SK-N-SH (cell line): Measurements from ENCODE around the gene NDUFS8. TPM values are rescaled to one million over a fixed set of nuclear protein-coding genes. Genes with fewer than 3 reads are reported as not detected.

Experiments
- CTCF ChIA-PET: fragments of 300-600, 350-600 bp; formaldehyde crosslinking; extraction: SDS; loops from one replicate; lab custom pipeline; 2021; lab: Yijun Ruan, JAX
- POLR2A ChIA-PET: fragments of 350-600 bp; sonication (Branson Sonifier 250); formaldehyde crosslinking; extraction: SDS; loops from one replicate; lab custom pipeline; 2020; ENCODE audit warnings: antibody characterized with exemption, inconsistent platforms; lab: Yijun Ruan, JAX
- DNase-seq: peaks from one replicate; pipeline ENCODE4 v3.0.0; 2012
- H2AFZ ChIP-seq: fragments of 200-600 bp; sonication (generic); 2 replicates; pipeline ENCODE4 v1.8.1; 2016; ENCODE audit warnings: antibody characterized with exemption, mild to moderate bottlenecking, low read depth
- H3F3A ChIP-seq: fragments of 200-600 bp; sonication (generic); replicated peaks from 2 replicates; pipeline ENCODE3; 2016; ENCODE audit warnings: antibody characterized with exemption, mild to moderate bottlenecking; ENCODE audit not compliant: insufficient read depth
- H3K27ac ChIP-seq, 2 experiments: fragments of 200-500 bp in 1 of 2; fragments of 200-600 bp in 1 of 2; sonication (Bioruptor generic) in 1 of 2; sonication (generic), shearing (Covaris generic) in 1 of 2; 2 replicates each; pipeline versions ENCODE4 v1.5.1 to v1.6.1; 2014 to 2016; ENCODE audit warnings: low read depth in 2 of 2, inconsistent platforms in 1 of 2, low read length in 1 of 2, mild to moderate bottlenecking in 1 of 2, mixed read lengths in 1 of 2
- H3K27me3 ChIP-seq: fragments of 200-600 bp; sonication (generic), shearing (Covaris generic); 2 replicates; pipeline ENCODE4 v1.6.1; 2016; ENCODE audit warnings: mixed run types; ENCODE audit not compliant: insufficient read depth
- H3K36me3 ChIP-seq, 2 experiments: fragments of 200-500 bp in 1 of 2; fragments of 200-600 bp in 1 of 2; sonication (Bioruptor generic) in 1 of 2; sonication (generic) in 1 of 2; replicated peaks in 1 of 2; 2 replicates each; pipeline versions ENCODE3 to v1.5.1; 2014 to 2016; ENCODE audit warnings: low read length in 1 of 2, mild to moderate bottlenecking in 1 of 2; ENCODE audit not compliant: insufficient read depth in 2 of 2, control insufficient read depth in 1 of 2
- H3K4me1 ChIP-seq, 2 experiments: fragments of 200-500 bp in 1 of 2; fragments of 200-600 bp in 1 of 2; sonication (Bioruptor generic) in 1 of 2; sonication (generic), shearing (Covaris generic) in 1 of 2; 2 replicates each; pipeline versions ENCODE4 v1.5.1 to v1.6.1; 2014 to 2016; ENCODE audit warnings: low read depth in 1 of 2, low read length in 1 of 2, mixed run types in 1 of 2; ENCODE audit not compliant: insufficient read depth in 2 of 2, control insufficient read depth in 1 of 2
- H3K4me2 ChIP-seq: fragments of 200-600 bp; sonication (generic), shearing (Covaris generic); 2 replicates; pipeline ENCODE4 v1.6.1; 2017; ENCODE audit warnings: mixed run types
- H3K4me3 ChIP-seq, 2 experiments: fragments of 200-500 bp in 1 of 2; fragments of 200-600 bp in 1 of 2; sonication (Bioruptor generic) in 1 of 2; sonication (generic), shearing (Covaris generic) in 1 of 2; 2 replicates each; pipeline versions ENCODE4 v1.5.1 to v1.8.1; 2014 to 2016; ENCODE audit warnings: low read depth in 2 of 2, inconsistent platforms in 1 of 2, low read length in 1 of 2, mild to moderate bottlenecking in 1 of 2, mixed read lengths in 1 of 2, moderate library complexity in 1 of 2
- H3K79me2 ChIP-seq: fragments of 200-600 bp; sonication (generic); 2 replicates; pipeline ENCODE4 v1.8.1; 2017; ENCODE audit warnings: mild to moderate bottlenecking; ENCODE audit not compliant: insufficient read depth
- H3K9ac ChIP-seq: fragments of 200-600 bp; sonication (generic); 2 replicates; pipeline ENCODE4 v1.6.1; 2017; ENCODE audit warnings: mixed run types
- H3K9me2 ChIP-seq: fragments of 200-600 bp; sonication (generic); 2 replicates; pipeline ENCODE4 v1.6.1; 2017; ENCODE audit warnings: mixed run types
- H3K9me3 ChIP-seq: fragments of 200-600 bp; sonication (generic); 2 replicates; pipeline ENCODE4 v1.6.1; 2017; ENCODE audit warnings: mixed run types, mild to moderate bottlenecking, moderate library complexity
- H4K20me1 ChIP-seq: fragments of 200-600 bp; sonication (generic); 2 replicates; pipeline ENCODE4 v1.6.1; 2017; ENCODE audit warnings: mild to moderate bottlenecking, mixed run types; ENCODE audit not compliant: insufficient read depth
- CHD2 ChIP-seq: fragments of 150-350 bp; IDR thresholded peaks from 2 replicates; pipeline ENCODE4 v1.6.1; 2018; ENCODE audit warnings: low read length; ENCODE audit not compliant: partially characterized antibody
- EP300 ChIP-seq, 2 experiments: IDR thresholded peaks; 2 replicates each; pipeline versions ENCODE4 v1.4.0 to v1.6.1; 2012; ENCODE audit warnings: borderline replicate concordance in 1 of 2, low read depth in 1 of 2, low read length in 1 of 2
- FOSL2 ChIP-seq: IDR thresholded peaks from 2 replicates; pipeline ENCODE4 v1.4.0; 2012; ENCODE audit warnings: low read depth, mild to moderate bottlenecking, moderate library complexity, borderline replicate concordance
- MEF2A ChIP-seq: IDR thresholded peaks from 2 replicates; pipeline ENCODE4 v1.4.0; 2012; ENCODE audit warnings: low read depth, borderline replicate concordance
- POLR2AphosphoS5 ChIP-seq: IDR thresholded peaks from 2 replicates; pipeline ENCODE4 v1.6.1; 2012; ENCODE audit warnings: low read depth, low read length
- RAD21 ChIP-seq: IDR thresholded peaks from 2 replicates; pipeline ENCODE4 v1.6.1; 2012; ENCODE audit warnings: mild to moderate bottlenecking, low read length
- RFX5 ChIP-seq: IDR thresholded peaks from 2 replicates; pipeline ENCODE4 v1.6.1; 2012; ENCODE audit warnings: mild to moderate bottlenecking, improper control_type of control experiment, low read length
- SIN3A ChIP-seq: IDR thresholded peaks from 2 replicates; pipeline ENCODE4 v1.6.1; 2012; ENCODE audit warnings: low read depth, mild to moderate bottlenecking, low read length, moderate library complexity, borderline replicate concordance
- SMC3 ChIP-seq: IDR thresholded peaks from 2 replicates; pipeline ENCODE4 v1.6.1; 2012; ENCODE audit warnings: low read depth, low read length, improper control_type of control experiment
- WGBS: methylation state at CpG from one replicate; pipeline ENCODE4 v1.1.6; 2017; ENCODE audit warnings: low lambda C conversion rate; 5-methylcytosine and 5-hydroxymethylcytosine counted together
- polyA plus RNA-seq, 3 experiments: library from polyadenylated mRNA; depleted of rRNA; stranded (reverse); fragments of >200 nt; gene quantifications; 2 replicates each; pipeline ENCODE4 v1.2.3, GENCODE V29; 2012
- TF ChIP-seq, protein P1 (sequence below): IDR thresholded peaks from 2 replicates; pipeline ENCODE4; 2012
- TF ChIP-seq, protein P2 (sequence below): fragments of 200-600 bp; sonication (generic); IDR thresholded peaks from 2 replicates; pipeline ENCODE4 v1.6.1; 2017; ENCODE audit warnings: antibody characterized with exemption, mild to moderate bottlenecking, moderate library complexity

NDUFS8 gene
- polyA plus RNA-seq, 1 of the 3 experiments (the other 2 are of a cell fraction) = 123 TPM

DNA sequence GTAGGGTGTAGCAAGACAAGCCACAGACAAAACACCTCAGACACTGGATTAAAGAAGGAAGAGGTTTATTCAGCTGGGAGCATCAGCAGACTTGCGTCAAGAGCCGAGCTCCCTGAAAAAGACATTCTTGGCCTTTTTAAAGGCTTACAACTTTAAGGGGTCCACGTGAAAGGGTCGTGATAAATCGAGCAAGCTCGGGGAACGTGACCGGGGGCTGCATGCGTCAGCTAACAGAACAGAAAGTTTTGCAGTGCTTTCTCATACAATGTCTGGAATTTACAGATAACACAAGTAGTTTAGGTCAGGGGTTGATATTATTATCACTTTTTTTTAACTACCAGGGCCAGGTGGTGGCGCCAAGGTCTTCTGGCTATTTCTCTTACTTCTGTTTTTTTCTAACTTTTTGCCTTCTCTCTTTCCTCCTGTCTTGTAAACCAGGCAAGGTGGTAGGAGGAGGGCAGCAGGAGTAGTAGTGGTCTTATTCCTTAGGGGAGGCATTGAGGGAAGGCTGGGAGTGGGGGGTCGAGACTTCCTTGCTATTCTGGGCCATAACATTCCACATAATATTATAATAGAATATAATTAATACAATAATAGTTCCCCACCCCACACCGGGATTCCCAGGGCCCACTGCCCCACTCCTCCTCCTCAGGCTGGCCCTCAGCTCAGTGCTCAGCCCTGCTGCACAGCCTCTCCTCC, 20.9 kb upstream of the NDUFS8 start:
- Histone ChIP-seq H4K20me1 (no peaks in the 10 kb centered on the region), H3K36me3 (no peaks in the 10 kb centered on the region), H3K4me1 (peaks cover 31 to 40% of the 10 kb centered on the region in 2 experiments; a peak in 3 of 4 replicates), H3K9me3 (no peaks in the 10 kb centered on the region), H3F3A (peaks cover 18% of the 10 kb centered on the region)
- POLR2A ChIA-PET = interaction anchor here (0.6 kb wide), 1 partner anchor 31 kb away, joined by 3 read pairs; no protein-coding TSS in a partner anchor
- 69% methylated on average over 12 of the region's 12 CpGs for WGBS
- TF ChIP-seq RAD21 = peak; percentile 63
- no peak for TF ChIP-seq POLR2AphosphoS5
- TF ChIP-seq, protein P1, sequence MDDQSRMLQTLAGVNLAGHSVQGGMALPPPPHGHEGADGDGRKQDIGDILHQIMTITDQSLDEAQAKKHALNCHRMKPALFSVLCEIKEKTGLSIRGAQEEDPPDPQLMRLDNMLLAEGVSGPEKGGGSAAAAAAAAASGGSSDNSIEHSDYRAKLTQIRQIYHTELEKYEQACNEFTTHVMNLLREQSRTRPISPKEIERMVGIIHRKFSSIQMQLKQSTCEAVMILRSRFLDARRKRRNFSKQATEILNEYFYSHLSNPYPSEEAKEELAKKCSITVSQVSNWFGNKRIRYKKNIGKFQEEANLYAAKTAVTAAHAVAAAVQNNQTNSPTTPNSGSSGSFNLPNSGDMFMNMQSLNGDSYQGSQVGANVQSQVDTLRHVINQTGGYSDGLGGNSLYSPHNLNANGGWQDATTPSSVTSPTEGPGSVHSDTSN = no peak
- TF ChIP-seq EP300 (IDR thresholded peaks at IDR 0.05; ENCODE audit: borderline replicate concordance in 1 of 2, low read depth in 1 of 2, low read length in 1 of 2) = no peak
- TF ChIP-seq CHD2 = no peak
- no peak for TF ChIP-seq FOSL2
- TF ChIP-seq RFX5 = no peak
- TF ChIP-seq SIN3A = 0 out of 2 replicates have a peak, but pooled peaks have one; percentile 7
- TF ChIP-seq, protein P2, sequence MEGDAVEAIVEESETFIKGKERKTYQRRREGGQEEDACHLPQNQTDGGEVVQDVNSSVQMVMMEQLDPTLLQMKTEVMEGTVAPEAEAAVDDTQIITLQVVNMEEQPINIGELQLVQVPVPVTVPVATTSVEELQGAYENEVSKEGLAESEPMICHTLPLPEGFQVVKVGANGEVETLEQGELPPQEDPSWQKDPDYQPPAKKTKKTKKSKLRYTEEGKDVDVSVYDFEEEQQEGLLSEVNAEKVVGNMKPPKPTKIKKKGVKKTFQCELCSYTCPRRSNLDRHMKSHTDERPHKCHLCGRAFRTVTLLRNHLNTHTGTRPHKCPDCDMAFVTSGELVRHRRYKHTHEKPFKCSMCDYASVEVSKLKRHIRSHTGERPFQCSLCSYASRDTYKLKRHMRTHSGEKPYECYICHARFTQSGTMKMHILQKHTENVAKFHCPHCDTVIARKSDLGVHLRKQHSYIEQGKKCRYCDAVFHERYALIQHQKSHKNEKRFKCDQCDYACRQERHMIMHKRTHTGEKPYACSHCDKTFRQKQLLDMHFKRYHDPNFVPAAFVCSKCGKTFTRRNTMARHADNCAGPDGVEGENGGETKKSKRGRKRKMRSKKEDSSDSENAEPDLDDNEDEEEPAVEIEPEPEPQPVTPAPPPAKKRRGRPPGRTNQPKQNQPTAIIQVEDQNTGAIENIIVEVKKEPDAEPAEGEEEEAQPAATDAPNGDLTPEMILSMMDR = peak; percentile 61
- TF ChIP-seq SMC3 = peak; percentile 27; the same call in 1 of the 2 replicates
- no peak for TF ChIP-seq MEF2A
- TF ChIP-seq, all 33 proteins: peak for 4
- peak overlapping the region; percentile 81; the same call in 1 of the 2 replicates for H3K4me2 ChIP-seq
- H3K79me2 ChIP-seq = peaks cover 18% of the 10 kb centered on the region
- H3K9me2 ChIP-seq = no peaks in the 10 kb centered on the region
- H3K4me3 ChIP-seq = no peak overlapping the region; a peak in 1 of 4 replicates
- H3K27me3 ChIP-seq = no peaks in the 10 kb centered on the region
- H3K9ac ChIP-seq = peak overlapping the region; percentile 72
- CTCF ChIA-PET = interaction anchor here (0.6 to 1.7 kb wide), 10 partner anchors 11 to 289 kb away, joined by 3 to 7 read pairs (median 3); no protein-coding TSS in a partner anchor
- DNase-seq = no peak
- peak overlapping the region; percentile 25 to 96 for H3K27ac ChIP-seq
- peak overlapping the region; percentile 73; the same call in 1 of the 2 replicates for H2AFZ ChIP-seq
